ENCODE results near the gene HDAC11. TPM values are rescaled to one million over a fixed set of nuclear protein-coding genes. Genes with fewer than 3 reads are reported as not detected.

Gene HDAC11
- total RNA-seq, 4 donors from 2014 or later: 7.4 to 20.6 (median 11.7) TPM

DNA sequence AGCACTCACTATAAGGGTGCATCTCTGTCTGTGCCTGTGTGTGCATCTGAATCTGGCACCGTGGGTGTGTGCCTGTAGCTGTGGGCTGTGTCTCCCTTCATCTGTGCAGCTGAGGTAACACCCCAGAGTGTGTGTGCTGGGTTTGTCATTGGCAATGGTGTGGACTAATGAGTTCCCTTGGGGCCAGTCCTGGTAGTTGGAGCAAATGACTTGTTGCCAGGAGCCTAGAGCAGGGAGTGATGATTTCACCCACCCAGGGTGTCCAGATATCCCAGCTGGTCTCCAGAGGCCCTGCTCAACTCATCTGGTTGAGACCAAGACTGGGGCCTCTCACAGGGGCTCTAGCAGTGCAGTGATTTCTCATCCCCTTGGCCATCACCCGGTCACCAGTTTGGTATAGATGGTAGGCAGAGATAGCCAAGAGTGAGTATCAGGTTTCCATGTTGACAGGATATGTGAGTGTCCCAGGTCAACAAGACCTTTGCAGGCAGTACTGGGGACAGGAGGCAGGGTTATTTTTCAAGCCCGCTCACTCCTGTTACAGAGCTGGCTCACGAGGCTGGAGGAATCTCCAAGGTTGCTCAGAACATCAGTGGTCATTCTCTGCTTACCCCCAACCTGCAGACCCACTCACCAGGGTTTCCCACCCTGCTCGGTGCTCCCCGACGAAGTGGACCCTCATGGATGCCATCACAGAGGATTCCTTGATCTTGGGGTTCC is 4.1 kb upstream of the HDAC11 start:
- Histone ChIP-seq H3K4me1 (no peaks in the 10 kb centered on the region), H3K27ac (no peak overlapping the region), H3K4me3 (no peak overlapping the region), H3K36me3 (no peaks in the 10 kb centered on the region), H3K9me3 (no peaks in the 10 kb centered on the region), H3K27me3 (no peaks in the 10 kb centered on the region)
- intact Hi-C loops (cut with DNase I; ENCODE audit: low total_unique reads): no loop called here
- TF ChIP-seq, protein P1, sequence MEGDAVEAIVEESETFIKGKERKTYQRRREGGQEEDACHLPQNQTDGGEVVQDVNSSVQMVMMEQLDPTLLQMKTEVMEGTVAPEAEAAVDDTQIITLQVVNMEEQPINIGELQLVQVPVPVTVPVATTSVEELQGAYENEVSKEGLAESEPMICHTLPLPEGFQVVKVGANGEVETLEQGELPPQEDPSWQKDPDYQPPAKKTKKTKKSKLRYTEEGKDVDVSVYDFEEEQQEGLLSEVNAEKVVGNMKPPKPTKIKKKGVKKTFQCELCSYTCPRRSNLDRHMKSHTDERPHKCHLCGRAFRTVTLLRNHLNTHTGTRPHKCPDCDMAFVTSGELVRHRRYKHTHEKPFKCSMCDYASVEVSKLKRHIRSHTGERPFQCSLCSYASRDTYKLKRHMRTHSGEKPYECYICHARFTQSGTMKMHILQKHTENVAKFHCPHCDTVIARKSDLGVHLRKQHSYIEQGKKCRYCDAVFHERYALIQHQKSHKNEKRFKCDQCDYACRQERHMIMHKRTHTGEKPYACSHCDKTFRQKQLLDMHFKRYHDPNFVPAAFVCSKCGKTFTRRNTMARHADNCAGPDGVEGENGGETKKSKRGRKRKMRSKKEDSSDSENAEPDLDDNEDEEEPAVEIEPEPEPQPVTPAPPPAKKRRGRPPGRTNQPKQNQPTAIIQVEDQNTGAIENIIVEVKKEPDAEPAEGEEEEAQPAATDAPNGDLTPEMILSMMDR (IDR thresholded peaks at IDR 0.05): no peak
- no peak for TF ChIP-seq POLR2A (IDR thresholded peaks at IDR 0.05)
- no peak for DNase-seq

DNA sequence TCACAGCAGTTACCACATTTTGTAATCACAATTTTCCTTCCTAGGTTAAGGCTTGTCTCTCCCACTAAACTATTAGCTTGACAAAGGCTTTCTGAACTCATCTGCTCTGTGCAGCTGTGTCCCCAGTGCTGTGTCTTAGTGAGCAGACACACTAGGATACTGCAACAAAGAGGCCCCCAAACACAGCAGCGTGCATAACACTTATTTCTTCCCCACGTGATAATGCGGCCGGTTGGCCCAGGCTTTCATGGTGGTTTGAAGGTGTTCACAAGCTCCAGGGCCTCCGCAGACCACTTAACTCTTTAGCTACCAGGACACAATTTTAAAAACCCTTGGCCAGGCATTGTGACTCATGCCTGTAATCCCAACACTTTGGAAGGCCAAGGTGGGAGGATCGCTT is 2.2 kb upstream of the HDAC11 start:
- Histone ChIP-seq H3K9me3 (no peaks in the 10 kb centered on the region), H3K36me3 (no peaks in the 10 kb centered on the region), H3K27me3 (no peaks in the 10 kb centered on the region), H3K27ac (no peak overlapping the region), H3K4me1 (no peaks in the 10 kb centered on the region), H3K4me3 (no peak overlapping the region)
- intact Hi-C loops (cut with DNase I; ENCODE audit: low total_unique reads): no loop called here
- no peak for DNase-seq
- TF ChIP-seq, protein P1 (IDR thresholded peaks at IDR 0.05): no peak
- TF ChIP-seq POLR2A (IDR thresholded peaks at IDR 0.05): no peak

DNA sequence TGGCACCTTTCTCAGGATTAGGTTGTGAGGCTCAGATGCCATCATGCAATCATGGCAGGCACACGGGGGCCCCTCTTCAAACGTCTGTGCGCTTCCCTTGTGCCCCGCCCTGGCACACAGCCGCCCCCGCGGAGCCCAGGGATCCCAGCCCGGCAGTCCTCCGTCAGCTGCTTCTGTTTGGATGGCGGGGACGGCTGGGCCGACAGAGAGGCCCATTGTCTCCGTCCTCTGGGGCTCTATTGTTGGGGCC is 849 bp upstream of the HDAC11 start:
- no peaks in the 10 kb centered on the region for H3K4me1 ChIP-seq
- TF ChIP-seq, protein P1 (IDR thresholded peaks at IDR 0.05): no peak
- TF ChIP-seq POLR2A (IDR thresholded peaks at IDR 0.05): no peak
- H3K4me3 ChIP-seq: peak overlapping the region; percentile 63 to 79
- no peaks in the 10 kb centered on the region for H3K9me3 ChIP-seq
- H3K27me3 ChIP-seq: no peaks in the 10 kb centered on the region
- intact Hi-C loops (cut with DNase I; ENCODE audit: low total_unique reads): no loop called here
- DNase-seq: peak in 1 of 2 donors; percentile 51
- peak overlapping the region; percentile 83 to 89 for H3K27ac ChIP-seq
- H3K36me3 ChIP-seq: no peaks in the 10 kb centered on the region

DNA sequence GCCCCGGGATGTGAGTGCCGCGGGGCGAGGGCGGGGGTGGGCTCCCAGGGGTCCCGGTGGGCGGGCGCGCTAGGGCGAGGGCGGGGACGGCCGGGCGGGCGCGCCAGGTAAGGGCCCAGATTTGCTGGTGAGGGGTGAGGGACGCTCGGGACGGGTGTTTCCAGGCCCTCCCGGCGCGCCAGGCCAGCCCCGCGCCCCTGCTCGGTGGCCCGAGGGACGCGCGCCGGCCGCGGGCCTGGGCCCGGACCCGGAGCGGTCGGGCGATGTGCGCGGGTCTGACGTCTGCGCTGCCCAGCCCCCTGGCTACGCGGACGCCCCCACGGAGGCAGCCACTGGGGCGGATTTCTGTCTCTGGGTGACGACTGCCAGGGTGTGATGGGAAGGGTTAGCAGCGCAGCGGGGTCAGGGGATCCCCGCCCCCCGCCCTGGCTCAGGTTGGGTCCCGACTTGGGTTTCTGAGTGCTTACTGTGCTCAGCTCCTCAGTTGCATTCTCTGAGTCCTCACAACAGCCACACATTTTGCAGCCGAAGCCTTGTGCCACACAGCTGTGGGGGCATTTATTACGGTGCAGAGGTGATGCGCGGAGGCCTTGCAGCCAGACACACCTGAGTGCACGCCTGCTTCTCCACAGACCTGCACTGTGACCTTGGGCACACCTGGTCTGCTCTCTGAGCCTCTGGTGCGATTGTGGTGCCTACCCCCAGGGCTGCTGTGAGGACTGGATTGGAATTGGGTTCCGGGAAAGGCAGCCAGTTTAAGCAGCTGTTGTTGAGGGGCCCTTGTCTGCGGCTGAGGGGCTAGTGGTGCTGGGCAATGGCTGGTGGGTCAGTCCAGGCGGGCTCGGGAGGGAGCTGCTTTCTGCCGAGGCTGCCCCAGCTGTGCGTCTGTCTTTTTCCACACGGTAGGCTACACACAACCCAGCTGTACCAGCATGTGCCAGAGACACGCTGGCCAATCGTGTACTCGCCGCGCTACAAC is 523 bp downstream of the HDAC11 start:
- intact Hi-C loops (cut with DNase I; ENCODE audit: low total_unique reads): no loop called here
- peak in 1 of 2 donors; percentile 29 for DNase-seq
- Histone ChIP-seq H3K4me3 (peak overlapping the region; percentile 63 to 79), H3K9me3 (no peaks in the 10 kb centered on the region), H3K36me3 (no peaks in the 10 kb centered on the region), H3K27ac (peak overlapping the region; percentile 60 to 83), H3K27me3 (no peaks in the 10 kb centered on the region), H3K4me1 (no peaks in the 10 kb centered on the region)
- no peak for TF ChIP-seq POLR2A (IDR thresholded peaks at IDR 0.05)
- TF ChIP-seq, protein P1 (IDR thresholded peaks at IDR 0.05): no peak

DNA sequence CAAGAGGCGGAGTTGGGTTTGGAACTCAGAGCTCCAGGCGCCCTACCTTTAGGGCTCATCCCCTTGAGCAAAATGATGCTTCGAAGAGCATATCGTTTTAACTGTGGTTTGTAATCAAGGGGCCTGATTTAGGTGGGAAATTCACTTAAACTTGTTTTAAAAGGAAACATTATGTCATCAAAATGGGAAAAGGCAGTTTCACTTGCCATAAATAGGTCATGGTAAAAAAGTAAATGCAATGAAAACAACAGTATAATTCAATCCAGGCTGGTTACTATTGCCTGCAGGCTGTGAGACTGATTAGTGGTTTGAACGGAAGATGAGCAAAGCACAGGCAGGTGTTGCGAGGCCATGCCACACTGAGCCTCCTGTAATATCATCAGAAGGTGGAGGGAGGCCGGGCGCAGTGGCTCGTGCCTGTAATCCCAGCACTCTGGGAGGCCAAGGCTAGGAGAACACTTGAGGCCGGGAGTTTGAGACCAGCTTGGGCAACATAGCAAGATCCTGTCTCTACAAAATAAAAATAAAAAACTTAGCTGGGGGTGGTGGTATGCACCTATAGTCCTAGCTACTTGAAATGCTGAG is 2.1 kb downstream of the HDAC11 start:
- H3K36me3 ChIP-seq: no peaks in the 10 kb centered on the region
- intact Hi-C loops (cut with DNase I; ENCODE audit: low total_unique reads): no loop called here
- no peaks in the 10 kb centered on the region for H3K4me1 ChIP-seq
- no peak overlapping the region for H3K27ac ChIP-seq
- DNase-seq: no peak
- H3K27me3 ChIP-seq: no peaks in the 10 kb centered on the region
- H3K4me3 ChIP-seq: no peak overlapping the region
- no peaks in the 10 kb centered on the region for H3K9me3 ChIP-seq
- TF ChIP-seq POLR2A (IDR thresholded peaks at IDR 0.05): no peak

Measured in uterus (tissue), 4 donors.